COLO668 (cell line): ENCODE data around the gene IGFBP5.

Experiments used
- DNase-seq: peaks from one replicate; lab custom pipeline; 2025; ENCODE audit not compliant: unreplicated experiment; lab: John Stamatoyannopoulos, UW

The IGFBP5 gene

GRCh38 chr2:216695401-216695821, at the start of gene IGFBP5:
Gene IGFBP5 (minus strand): TSS chr2:216695549. CDS start chr2:216694775, 774 bp downstream.
- DNase-seq = peak; percentile 84

GRCh38 chr2:216743781-216744180, 48.4 kb upstream of the IGFBP5 start:
- DNase-seq = no peak

- DNase-seq = no peak
Observed at GRCh38 chr2:216742411-216742810, 47.1 kb upstream of the IGFBP5 start.

GRCh38 chr2:216741223-216741593, 45.9 kb upstream of the IGFBP5 start:
- no peak for DNase-seq

- DNase-seq = peak; percentile 41
Observed at GRCh38 chr2:216740557-216741222, 45.3 kb upstream of the IGFBP5 start.

GRCh38 chr2:216739035-216739434, 43.7 kb upstream of the IGFBP5 start:
- DNase-seq = peak; percentile 70

GRCh38 chr2:216737676-216738075, 42.3 kb upstream of the IGFBP5 start:
- no peak for DNase-seq

- DNase-seq = no peak
Observed at GRCh38 chr2:216736326-216736725, 41.0 kb upstream of the IGFBP5 start.

- DNase-seq = no peak
Observed at GRCh38 chr2:216735668-216736067, 40.3 kb upstream of the IGFBP5 start.

GRCh38 chr2:216735086-216735485, 39.7 kb upstream of the IGFBP5 start:
- DNase-seq = no peak

- no peak for DNase-seq
Observed at GRCh38 chr2:216733046-216733445, 37.7 kb upstream of the IGFBP5 start.

- DNase-seq = peak; percentile 16
Observed at GRCh38 chr2:216732334-216732733, 37.0 kb upstream of the IGFBP5 start.

GRCh38 chr2:216731465-216731864, 36.1 kb upstream of the IGFBP5 start:
- DNase-seq = no peak

GRCh38 chr2:216730871-216731270, 35.5 kb upstream of the IGFBP5 start:
- DNase-seq = no peak

GRCh38 chr2:216727346-216728122, 32.2 kb upstream of the IGFBP5 start:
- DNase-seq = no peak

- no peak for DNase-seq
Observed at GRCh38 chr2:216724190-216724589, 28.8 kb upstream of the IGFBP5 start.

- DNase-seq = no peak
Observed at GRCh38 chr2:216721141-216721540, 25.8 kb upstream of the IGFBP5 start.

- no peak for DNase-seq
Observed at GRCh38 chr2:216720722-216721121, 25.4 kb upstream of the IGFBP5 start.

GRCh38 chr2:216717907-216718615, 22.7 kb upstream of the IGFBP5 start:
- DNase-seq = no peak

GRCh38 chr2:216717491-216717901, 22.1 kb upstream of the IGFBP5 start:
- no peak for DNase-seq

GRCh38 chr2:216716109-216716508, 20.8 kb upstream of the IGFBP5 start:
- DNase-seq = no peak
